A549 (cell line): ENCODE data around the gene TTC21B. TPM values are rescaled to one million over a fixed set of nuclear protein-coding genes. Genes with fewer than 3 reads are reported as not detected.

Experiments used
- ATAC-seq, 2 experiments: fragments of 200-7000 bp in 1 of 2; fragments of >200 bp in 1 of 2; cut with Nextera tagmentation in 1 of 2; cut with Tn5 transposase in 1 of 2; 3 replicates each; pipeline versions ENCODE4 v1.8.0 to v1.9.1; 2018 to 2020; ENCODE audit warnings: mild to moderate bottlenecking in 1 of 2, moderate library complexity in 1 of 2
- CTCF ChIA-PET: fragments of 300-600 bp; sonication (Branson Sonifier 250); formaldehyde crosslinking; extraction: SDS; loops from one replicate; lab custom pipeline; 2021; ENCODE audit warnings: antibody characterized with exemption, inconsistent platforms; lab: Yijun Ruan, JAX
- POLR2A ChIA-PET: fragments of 350-600 bp; formaldehyde crosslinking; extraction: SDS; loops from one replicate; lab custom pipeline; 2021; ENCODE audit warnings: antibody characterized with exemption, inconsistent platforms; lab: Yijun Ruan, JAX
- DNase-seq, 2 experiments: peaks; one replicate each; pipeline versions ENCODE4 v3.0.0 to v3.0.0-alpha.2; 2011 to 2016; ENCODE audit warnings: low read depth in 1 of 2, low spot score in 1 of 2
- FAIRE-seq: peaks from 2 replicates; lab custom pipeline; 2011; peaks lifted over from hg19 to GRCh38; lab: Jason Lieb, UNC
- H3K27ac ChIP-seq, 2 experiments: fragments of >200 bp; sonication (Bioruptor Twin); formaldehyde crosslinking; 3 replicates each; pipeline ENCODE4 v1.5.1; 2016 to 2017
- H3K4me1 ChIP-seq: fragments of >200 bp; sonication (Bioruptor Twin); formaldehyde crosslinking; 3 replicates; pipeline ENCODE4 v1.6.1; 2016
- H3K4me2 ChIP-seq: fragments of >200 bp; sonication (Bioruptor Twin); formaldehyde crosslinking; 3 replicates; pipeline ENCODE4 v1.6.1; 2016
- H3K4me3 ChIP-seq: fragments of >200 bp; sonication (Bioruptor Twin); formaldehyde crosslinking; 3 replicates; pipeline ENCODE4 v1.5.1; 2016
- H3K9me3 ChIP-seq: fragments of >200 bp; sonication (Bioruptor Twin); formaldehyde crosslinking; 3 replicates; pipeline ENCODE4 v1.6.1; 2016
- BHLHE40 ChIP-seq: IDR thresholded peaks from 2 replicates; pipeline ENCODE4 v1.6.1; 2012; ENCODE audit warnings: low read depth, low read length, inconsistent platforms
- CBX8 ChIP-seq: fragments of 200-600 bp; sonication (generic); IDR thresholded peaks from 2 replicates; pipeline ENCODE4 v1.6.1; 2016
- CEBPB ChIP-seq, 2 experiments: fragments of >200 bp in 1 of 2; sonication (Bioruptor Twin) in 1 of 2; formaldehyde crosslinking in 1 of 2; IDR thresholded peaks; 2 replicates each; pipeline ENCODE4 v1.6.1; 2012 to 2016
- CHD4 ChIP-seq: fragments of 200-600 bp; sonication (generic); IDR thresholded peaks from 2 replicates; pipeline ENCODE4 v1.6.1; 2016; ENCODE audit warnings: antibody characterized with exemption, mild to moderate bottlenecking, borderline replicate concordance
- CTCF ChIP-seq: fragments of >200 bp; sonication (Bioruptor Twin); formaldehyde crosslinking; IDR thresholded peaks from 3 replicates; pipeline ENCODE4 v1.5.1; 2016
- FOXS1 ChIP-seq: fragments of 250-450 bp; sonication (Bioruptor Pico); IDR thresholded peaks from 2 replicates; pipeline ENCODE4 v1.5.0; 2020; ENCODE audit warnings: mild to moderate bottlenecking, moderate library complexity
- GATA3 ChIP-seq: IDR thresholded peaks from 2 replicates; pipeline ENCODE4 v1.6.1; 2012; ENCODE audit warnings: borderline replicate concordance
- HDAC2 ChIP-seq: fragments of 200-600 bp; sonication (generic); IDR thresholded peaks from 2 replicates; pipeline ENCODE4 v1.6.1; 2016
- HES2 ChIP-seq: fragments of >200 bp; sonication (Bioruptor Twin); formaldehyde crosslinking; IDR thresholded peaks from 2 replicates; pipeline ENCODE4 v1.6.1; 2016
- HOXA7 ChIP-seq: fragments of 250-450 bp; sonication (Bioruptor Pico); IDR thresholded peaks from 2 replicates; pipeline ENCODE4 v1.5.0; 2020; ENCODE audit warnings: mild to moderate bottlenecking, moderate library complexity
- HOXB13 ChIP-seq: fragments of 250-450 bp; sonication (Bioruptor Pico); IDR thresholded peaks from 2 replicates; pipeline ENCODE4 v1.5.0; 2020; ENCODE audit warnings: low read depth, mild to moderate bottlenecking, moderate library complexity
- JUNB ChIP-seq: fragments of >200 bp; sonication (Bioruptor Twin); formaldehyde crosslinking; IDR thresholded peaks from 2 replicates; pipeline ENCODE4 v1.6.1; 2016
- MAFK ChIP-seq: fragments of 450-650 bp; IDR thresholded peaks from 2 replicates; pipeline ENCODE4 v1.6.1; 2014; ENCODE audit not compliant: partially characterized antibody
- MAZ ChIP-seq: fragments of 150-350 bp; IDR thresholded peaks from 2 replicates; pipeline ENCODE4 v1.6.1; 2014; ENCODE audit warnings: antibody characterized with exemption, low read depth, low read length, borderline replicate concordance
- NFE2L2 ChIP-seq: fragments of 150-350 bp; conservative IDR thresholded peaks from 2 replicates; pipeline ENCODE4 v1.6.1; 2014; ENCODE audit warnings: low read length
- NPAS2 ChIP-seq: fragments of 250-450 bp; sonication (Bioruptor Pico); IDR thresholded peaks from 2 replicates; pipeline ENCODE4 v1.8.0; 2022; ENCODE audit warnings: mild to moderate bottlenecking, moderate library complexity, borderline replicate concordance
- PHF8 ChIP-seq: fragments of 200-600 bp; sonication (generic); IDR thresholded peaks from 2 replicates; pipeline ENCODE4 v1.6.1; 2016; ENCODE audit warnings: low read depth, mild to moderate bottlenecking, antibody characterized with exemption, moderate library complexity, borderline replicate concordance
- POLR2A ChIP-seq: IDR thresholded peaks from 2 replicates; pipeline ENCODE4 v1.6.1; 2012; ENCODE audit warnings: mild to moderate bottlenecking, low read length
- RAD21 ChIP-seq, 2 experiments: fragments of >200 bp in 1 of 2; sonication (Bioruptor Twin) in 1 of 2; formaldehyde crosslinking in 1 of 2; IDR thresholded peaks in 1 of 2; conservative IDR thresholded peaks in 1 of 2; 2 replicates in 1 of 2; 3 replicates in 1 of 2; pipeline ENCODE4 v1.6.1; 2012 to 2018; ENCODE audit warnings: inconsistent platforms in 1 of 2
- RARB ChIP-seq: fragments of 250-450 bp; sonication (Bioruptor Pico); IDR thresholded peaks from 2 replicates; pipeline ENCODE4 v1.8.0; 2021; ENCODE audit warnings: mild to moderate bottlenecking, moderate library complexity
- SMC3 ChIP-seq: fragments of >200 bp; sonication (Bioruptor Twin); formaldehyde crosslinking; IDR thresholded peaks from 3 replicates; pipeline ENCODE4 v1.6.1; 2018; ENCODE audit warnings: inconsistent platforms
- TP53 ChIP-seq: fragments of 250-450 bp; sonication (Bioruptor Pico); IDR thresholded peaks from 2 replicates; pipeline ENCODE4 v1.5.0; 2021; ENCODE audit warnings: mild to moderate bottlenecking, moderate library complexity
- ZFP36 ChIP-seq: fragments of 450-650 bp; IDR thresholded peaks from 2 replicates; pipeline ENCODE4 v1.6.1; 2014; ENCODE audit warnings: borderline replicate concordance; ENCODE audit not compliant: partially characterized antibody
- WGBS: methylation state at CpG from one replicate; pipeline ENCODE4 v1.1.6; 2017; ENCODE audit errors: missing lambda C conversion rate; 5-methylcytosine and 5-hydroxymethylcytosine counted together
- polyA plus RNA-seq, 4 experiments: library from polyadenylated mRNA; depleted of rRNA in 3 of 4; stranded (reverse); fragments of >200 nt; fragmentation: RNase III in 1 of 4; extraction: RNeasy Plus Mini Kit Qiagen cat#74134 plus additional on column Dnase treatment in 1 of 4; gene quantifications; 2 replicates in 3 of 4; 3 replicates in 1 of 4; pipeline ENCODE4 v1.2.3, GENCODE V29; 2011 to 2017

TTC21B gene
- polyA plus RNA-seq, 2 of the 4 experiments (the other 2 are of a cell fraction), result 6.2 to 17.5 TPM

GRCh38 chr2:165876269-165876668, 77.3 kb downstream of the TTC21B start:
- ChIA-PET CTCF (interaction anchor here (1.4 kb wide), 1 partner anchor 13 kb away, joined by 3 read pairs; no protein-coding TSS in a partner anchor), POLR2A (no interaction called here)
- H3K27ac ChIP-seq, result no peak overlapping the region
- WGBS, result 94% methylated on average over 1 of the region's 1 CpG
- H3K4me1 ChIP-seq, result no peaks in the 10 kb centered on the region
- FAIRE-seq (no peak), ATAC-seq (no peak), DNase-seq (no peak)
- no peak overlapping the region for H3K4me3 ChIP-seq
- TF ChIP-seq GATA3, result no peak
- TF ChIP-seq CHD4, result no peak
- H3K9me3 ChIP-seq, result no peaks in the 10 kb centered on the region
- no peak overlapping the region for H3K4me2 ChIP-seq

- ATAC-seq, result peak; percentile 76 to 87; a peak in 5 of 6 replicates
- ChIA-PET CTCF (interaction anchor here (0.6 to 2.3 kb wide), 14 partner anchors 8 to 539 kb away, joined by 3 to 11 read pairs (median 3); partner anchors contain the start of gene GALNT3), POLR2A (interaction anchor here (1.0 kb wide), 1 partner anchor 253 kb away, joined by 3 read pairs; the partner anchor contains the start of gene SCN1A)
- H3K9me3 ChIP-seq, result no peaks in the 10 kb centered on the region
- FAIRE-seq, result no peak
- no peak for TF ChIP-seq JUNB
- peak; percentile 55 to 62 for TF ChIP-seq RAD21 (conservative IDR thresholded peaks at IDR 0.05 in 1 of 2, IDR thresholded peaks at IDR 0.05 in 1 of 2)
- TF ChIP-seq HES2, result no peak
- TF ChIP-seq SMC3, result peak; percentile 55
- TF ChIP-seq CTCF, result peak; percentile 62
- TF ChIP-seq CHD4, result no peak
- H3K27ac ChIP-seq, result no peak overlapping the region
- no peak overlapping the region for H3K4me3 ChIP-seq
- WGBS, result 59% methylated on average over 3 of the region's 3 CpGs
- peak; percentile 28 to 58 for DNase-seq
- H3K4me1 ChIP-seq, result no peaks in the 10 kb centered on the region
- H3K4me2 ChIP-seq, result no peak overlapping the region
These were observed 79.0 kb downstream of the TTC21B start for GRCh38 chr2:165874445-165875039.

- no peak for FAIRE-seq
- H3K4me3 ChIP-seq, result no peak overlapping the region
- WGBS, result 90% methylated on average over 5 of the region's 5 CpGs
- no peak overlapping the region for H3K27ac ChIP-seq
- ChIA-PET POLR2A (no interaction called here), CTCF (no interaction called here)
- H3K4me2 ChIP-seq, result no peak overlapping the region
- no peak for ATAC-seq
- no peak for TF ChIP-seq CEBPB (IDR thresholded peaks at IDR 0.05)
- no peak for TF ChIP-seq HDAC2
- TF ChIP-seq PHF8, result no peak
- TF ChIP-seq NPAS2 (CRISPR knock-in tag), result no peak
- TF ChIP-seq TP53 (CRISPR knock-in tag), result no peak
- no peak for TF ChIP-seq CBX8
- no peak for TF ChIP-seq RARB (CRISPR knock-in tag)
- TF ChIP-seq FOXS1 (CRISPR knock-in tag), result no peak
- no peak for TF ChIP-seq ZFP36
- TF ChIP-seq MAFK, result no peak
- TF ChIP-seq HOXA7 (CRISPR knock-in tag), result no peak
- no peak for TF ChIP-seq HOXB13 (CRISPR knock-in tag)
- no peak for TF ChIP-seq NFE2L2
- no peak for TF ChIP-seq POLR2A
- TF ChIP-seq BHLHE40, result no peak
- no peak for TF ChIP-seq MAZ
- DNase-seq, result no peak
- no peaks in the 10 kb centered on the region for H3K4me1 ChIP-seq
- no peaks in the 10 kb centered on the region for H3K9me3 ChIP-seq
These were observed 81.3 kb downstream of the TTC21B start for GRCh38 chr2:165872101-165872791.
